Neuronal stem cell (in vitro differentiated cells): ENCODE results near the gene HOXD4.

ENCODE experiments used
- DNase-seq: peaks from one replicate; pipeline ENCODE4 v3.0.0-alpha.2; 2013; ENCODE audit warnings: low spot score
- H2AFZ ChIP-seq: one replicate; pipeline ENCODE4 v1.6.1; 2013; ENCODE audit warnings: mild to moderate bottlenecking, low read length, inconsistent platforms
- H2AK5ac ChIP-seq: 2 replicates; pipeline ENCODE4 v1.6.1; 2013; ENCODE audit warnings: low read depth, mild to moderate bottlenecking, inconsistent platforms, low read length, moderate library complexity, mixed read lengths
- H2BK120ac ChIP-seq: 2 replicates; pipeline ENCODE4 v1.6.1; 2013; ENCODE audit warnings: low read depth, mild to moderate bottlenecking, inconsistent platforms, low read length, moderate library complexity, mixed read lengths
- H2BK12ac ChIP-seq: one replicate; pipeline ENCODE4 v1.6.1; 2013; ENCODE audit warnings: low read length, inconsistent platforms
- H2BK15ac ChIP-seq: 2 replicates; pipeline ENCODE4 v1.6.1; 2013; ENCODE audit warnings: mild to moderate bottlenecking, low read length, inconsistent platforms, mixed read lengths
- H2BK5ac ChIP-seq: one replicate; pipeline ENCODE4 v1.6.1; 2013; ENCODE audit warnings: inconsistent platforms, mild to moderate bottlenecking, low read length, moderate library complexity
- H3K14ac ChIP-seq: one replicate; pipeline ENCODE4 v1.6.1; 2013; ENCODE audit warnings: low read length, inconsistent platforms
- H3K18ac ChIP-seq: 2 replicates; pipeline ENCODE4 v1.6.1; 2013; ENCODE audit warnings: low read length, inconsistent platforms
- H3K23ac ChIP-seq: 2 replicates; pipeline ENCODE4 v1.6.1; 2013; ENCODE audit warnings: low read depth, mild to moderate bottlenecking, mixed read lengths, low read length, inconsistent platforms; ENCODE audit not compliant: poor library complexity
- H3K27ac ChIP-seq: replicated peaks from 3 replicates; pipeline ENCODE4 v1.5.1; 2013; ENCODE audit warnings: low read length, inconsistent platforms
- H3K27me3 ChIP-seq, 3 experiments: 2 replicates each; pipeline ENCODE4 v1.6.1; 2013; ENCODE audit warnings: low read length in 3 of 3, mild to moderate bottlenecking in 2 of 3, inconsistent platforms in 1 of 3, low read depth in 1 of 3, mixed read lengths in 1 of 3, moderate library complexity in 1 of 3; ENCODE audit not compliant: control insufficient read depth in 3 of 3, insufficient read depth in 3 of 3
- H3K36me3 ChIP-seq, 2 donors: replicated peaks in 1 of 2; 2 replicates each; pipeline ENCODE4 v1.6.1; 2013; ENCODE audit warnings: low read length in 2 of 2; ENCODE audit not compliant: control insufficient read depth in 2 of 2, insufficient read depth in 2 of 2
- H3K4ac ChIP-seq: 2 replicates; pipeline ENCODE4 v1.6.1; 2013; ENCODE audit warnings: inconsistent platforms, mild to moderate bottlenecking, low read length, moderate library complexity
- H3K4me1 ChIP-seq, 2 donors: 1 replicate in 1 of 2; 2 replicates in 1 of 2; pipeline ENCODE4 v1.6.1; 2013; ENCODE audit warnings: low read length in 2 of 2, low read depth in 1 of 2; ENCODE audit not compliant: control insufficient read depth in 2 of 2, insufficient read depth in 1 of 2
- H3K4me2 ChIP-seq: one replicate; pipeline ENCODE4 v1.6.1; 2013; ENCODE audit warnings: mild to moderate bottlenecking, low read length, inconsistent platforms; ENCODE audit not compliant: insufficient read depth, poor library complexity, severe bottlenecking
- H3K4me3 ChIP-seq, 2 donors: 2 replicates each; pipeline ENCODE4 v1.5.1; 2013; ENCODE audit warnings: low read length in 2 of 2, mild to moderate bottlenecking in 2 of 2, inconsistent platforms in 1 of 2, moderate library complexity in 1 of 2
- H3K79me1 ChIP-seq: one replicate; pipeline ENCODE4 v1.6.1; 2013; ENCODE audit warnings: low read depth, mild to moderate bottlenecking, inconsistent platforms, low read length, moderate library complexity
- H3K9ac ChIP-seq: one replicate; pipeline ENCODE4 v1.6.1; 2013; ENCODE audit warnings: mild to moderate bottlenecking, low read depth, low read length, inconsistent platforms; ENCODE audit not compliant: poor library complexity
- H3K9me3 ChIP-seq, 2 donors: replicated peaks in 1 of 2; 2 replicates each; pipeline versions ENCODE3 to v1.6.1; 2013; ENCODE audit warnings: low read length in 2 of 2, mild to moderate bottlenecking in 2 of 2, inconsistent platforms in 1 of 2, low read depth in 1 of 2, mixed read lengths in 1 of 2, moderate library complexity in 1 of 2; ENCODE audit not compliant: control insufficient read depth in 2 of 2, insufficient read depth in 1 of 2
- H4K8ac ChIP-seq: one replicate; pipeline ENCODE4 v1.6.1; 2013; ENCODE audit warnings: low read depth, mild to moderate bottlenecking, inconsistent platforms, low read length, moderate library complexity
- H4K91ac ChIP-seq: one replicate; pipeline ENCODE4 v1.6.1; 2013; ENCODE audit warnings: low read length, low read depth, mild to moderate bottlenecking, inconsistent platforms; ENCODE audit not compliant: poor library complexity
- WGBS, 2 donors: extraction: QIAGEN DNeasy Blood & Tissue Kit; methylation state at CpG; one replicate each; pipeline ENCODE4 v1.1.7; 2013; ENCODE audit warnings: missing lambda C conversion rate in 2 of 2, mixed read lengths in 1 of 2; ENCODE audit not compliant: insufficient read length in 2 of 2, insufficient replicate concordance in 1 of 2; ENCODE audit errors: extremely low coverage in 2 of 2; 5-methylcytosine and 5-hydroxymethylcytosine counted together

HOXD4 gene

GRCh38 chr2:176140513-176141317 is 10.6 kb upstream of the HOXD4 start:
- Histone ChIP-seq H3K4me1 (peaks cover 0 to 2% of the 10 kb centered on the region in 2 donors), H3K18ac (peak overlapping the region; percentile 89), H2AFZ (peak overlapping the region; percentile 99), H3K27me3 (peaks cover 27 to 95% (median 90%) of the 10 kb centered on the region in 3 experiments), H4K8ac (no peak overlapping the region), H2BK120ac (no peak overlapping the region), H3K4me3 (peak overlapping the region; percentile 50 to 79), H3K9ac (no peak overlapping the region), H2BK5ac (no peak overlapping the region), H2AK5ac (no peak overlapping the region), H4K91ac (no peak overlapping the region), H3K27ac (no peak overlapping the region), H2BK15ac (no peak overlapping the region), H3K79me1 (no peaks in the 10 kb centered on the region), H3K14ac (no peak overlapping the region), H3K23ac (peak overlapping the region; percentile 5), H3K4me2 (peak overlapping the region; percentile 54), H2BK12ac (no peak overlapping the region), H3K9me3 (peaks cover 9 to 17% of the 10 kb centered on the region in 2 donors), H3K4ac (no peak overlapping the region), H3K36me3 (no peaks in the 10 kb centered on the region)
- WGBS, 2 donors = no CpG with 5 or more reads among the region's 48 CpGs
- DNase-seq = peak; percentile 84

DNA sequence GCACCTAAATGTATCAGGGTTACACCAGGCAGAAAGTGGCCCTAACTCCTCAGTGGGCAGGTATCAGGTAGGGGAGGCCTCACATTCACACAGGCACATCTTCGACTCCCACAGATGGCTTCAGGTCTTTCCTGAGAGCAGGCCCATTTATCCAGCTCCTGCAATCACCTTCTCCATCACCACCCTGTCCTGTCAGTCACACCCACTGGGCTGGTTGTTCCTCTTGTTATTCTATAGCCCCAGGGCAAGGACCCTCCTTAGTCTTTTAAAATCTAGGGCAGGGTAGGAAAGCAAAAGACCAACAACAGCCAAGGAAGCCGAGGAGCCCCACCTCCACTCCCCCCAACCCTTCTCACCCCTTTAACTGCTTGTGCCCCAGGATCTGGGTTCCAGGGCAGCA is 9.1 kb upstream of the HOXD4 start:
- Histone ChIP-seq H4K91ac (no peak overlapping the region), H3K4me2 (no peak overlapping the region), H2BK12ac (no peak overlapping the region), H3K79me1 (no peaks in the 10 kb centered on the region), H3K9ac (no peak overlapping the region), H3K18ac (no peak overlapping the region), H4K8ac (no peak overlapping the region), H3K9me3 (peaks cover 8 to 17% of the 10 kb centered on the region in 2 donors), H3K27me3 (peaks cover 16 to 95% (median 90%) of the 10 kb centered on the region in 3 experiments), H2BK120ac (no peak overlapping the region), H3K4me3 (no peak overlapping the region), H3K4ac (no peak overlapping the region), H2BK5ac (no peak overlapping the region), H2AFZ (no peak overlapping the region), H3K27ac (no peak overlapping the region), H3K36me3 (no peaks in the 10 kb centered on the region), H3K14ac (no peak overlapping the region), H2BK15ac (no peak overlapping the region), H2AK5ac (no peak overlapping the region), H3K4me1 (peaks cover 0 to 2% of the 10 kb centered on the region in 2 donors), H3K23ac (no peak overlapping the region)
- no CpG with 5 or more reads among the region's 2 CpGs for WGBS, 2 donors
- DNase-seq = no peak

GRCh38 chr2:176145085-176145969 is 6.0 kb upstream of the HOXD4 start:
- Histone ChIP-seq H3K4ac (no peak overlapping the region), H2BK15ac (no peak overlapping the region), H2BK12ac (no peak overlapping the region), H3K79me1 (no peaks in the 10 kb centered on the region), H4K91ac (no peak overlapping the region), H3K27ac (no peak overlapping the region), H4K8ac (no peak overlapping the region), H3K18ac (no peak overlapping the region), H3K23ac (no peak overlapping the region), H2AK5ac (no peak overlapping the region), H2BK5ac (no peak overlapping the region), H3K14ac (no peak overlapping the region), H3K36me3 (no peaks in the 10 kb centered on the region), H3K9ac (no peak overlapping the region), H2BK120ac (no peak overlapping the region), H3K4me2 (no peak overlapping the region), H3K4me1 (peaks cover 0 to 2% of the 10 kb centered on the region in 2 donors), H3K27me3 (peaks cover 31 to 95% (median 91%) of the 10 kb centered on the region in 3 experiments), H3K9me3 (peaks cover 0 to 8% of the 10 kb centered on the region in 2 donors), H2AFZ (no peak overlapping the region), H3K4me3 (no peak overlapping the region)
- DNase-seq = no peak
- WGBS, 2 donors = no CpG with 5 or more reads among the region's 4 CpGs

GRCh38 chr2:176146101-176146500 is 5.2 kb upstream of the HOXD4 start:
- no CpG with 5 or more reads among the region's 6 CpGs for whole genome bisulfite sequencing, 2 donors
- H2AFZ ChIP-seq = no peak overlapping the region
- H3K4ac ChIP-seq = no peak overlapping the region

More at GRCh38 chr2:176146101-176146500, 5.2 kb upstream of the HOXD4 start:
- Histone ChIP-seq H4K8ac (no peak overlapping the region), H2BK12ac (no peak overlapping the region), H3K9me3 (peaks cover 0 to 9% of the 10 kb centered on the region in 2 donors), H3K23ac (no peak overlapping the region), H3K4me3 (no peak overlapping the region), H2BK120ac (no peak overlapping the region), H3K4me1 (no peaks in the 10 kb centered on the region), H2BK5ac (no peak overlapping the region), H2AK5ac (no peak overlapping the region), H3K79me1 (no peaks in the 10 kb centered on the region), H4K91ac (no peak overlapping the region), H3K4me2 (no peak overlapping the region), H3K27ac (no peak overlapping the region), H2BK15ac (no peak overlapping the region), H3K36me3 (no peaks in the 10 kb centered on the region), H3K18ac (no peak overlapping the region), H3K27me3 (peaks cover 37 to 97% (median 93%) of the 10 kb centered on the region in 3 experiments), H3K14ac (no peak overlapping the region), H3K9ac (no peak overlapping the region)
- no peak for DNase-seq
